Astrocyte of the cerebellum (primary cell): ENCODE data around the gene GZF1.

Source experiments
- DNase-seq: peaks from one replicate; pipeline ENCODE4 v3.0.0-alpha.2; 2011; ENCODE audit warnings: low read depth
- H3K4me3 ChIP-seq: 2 replicates; pipeline ENCODE4 v1.5.1; 2011; ENCODE audit warnings: mild to moderate bottlenecking, low read depth, low read length, moderate library complexity
- CTCF ChIP-seq: IDR thresholded peaks from 2 replicates; pipeline ENCODE4 v1.5.1; 2012; ENCODE audit warnings: low read length, low read depth, moderate library complexity, mild to moderate bottlenecking; ENCODE audit errors: missing control alignments
- in situ Hi-C: cut with HindIII; loops from 2 replicates; pipeline ENCODE4 v1.10.0; 2017; ENCODE audit warnings: low sequenced_read_pairs

The GZF1 gene

GRCh38 chr20:23350196-23350903, 11.6 kb upstream of the GZF1 start, which contains the start of gene NXT1:
Gene NXT1 (plus strand): TSS chr20:23350791. CDS start chr20:23354042, 3,251 bp downstream.
- TF ChIP-seq CTCF, result no peak
- peak within 1 kb of the TSS; percentile 97 for H3K4me3 ChIP-seq
- in situ Hi-C loops, result no loop called here
- peak; percentile 97 for DNase-seq

DNA sequence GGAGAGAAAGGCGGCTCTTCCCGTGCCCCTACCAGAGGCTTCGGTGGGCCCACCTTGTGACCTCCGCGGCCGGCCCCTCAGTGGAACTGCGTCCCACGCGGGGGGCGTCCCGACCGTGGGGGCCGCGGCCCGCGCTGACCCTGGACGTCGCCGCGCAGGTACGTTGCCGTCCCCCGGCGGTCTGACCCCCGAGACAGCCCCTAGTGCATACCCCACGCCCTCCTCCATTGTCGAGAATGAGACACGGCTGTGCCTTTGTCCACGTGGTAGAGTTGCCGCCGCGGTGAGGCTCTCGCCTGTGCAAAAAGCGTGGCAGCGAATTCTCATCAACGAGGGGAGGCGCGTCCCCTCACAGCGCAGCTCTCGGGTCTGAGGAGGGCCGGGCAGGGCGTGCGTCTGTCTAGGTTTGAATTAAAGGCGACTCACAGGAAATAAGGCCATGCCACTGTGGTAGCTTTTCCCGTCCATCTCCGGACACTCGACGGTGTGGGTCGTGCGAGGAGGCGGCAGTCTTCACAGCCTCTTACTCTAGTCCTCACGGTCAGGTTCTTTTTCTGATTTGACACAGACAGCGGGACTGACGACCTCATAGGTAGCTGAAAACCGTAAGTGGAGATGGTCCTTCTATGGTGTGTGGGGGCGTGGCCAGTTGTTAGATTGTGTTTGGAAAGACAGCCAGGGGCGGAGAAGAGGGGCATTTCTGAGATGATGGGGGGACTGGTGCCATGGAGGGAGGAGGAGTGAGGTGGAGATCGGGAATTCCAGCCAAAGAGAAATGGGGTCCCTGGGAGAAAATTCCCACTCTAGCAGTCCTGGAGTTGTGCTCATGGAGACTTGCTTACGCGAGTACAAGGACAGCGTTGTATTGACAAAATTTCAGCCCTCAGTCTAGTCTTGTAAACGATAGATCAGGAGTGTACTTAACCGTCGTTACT, 10.8 kb upstream of the GZF1 start:
- no peak for DNase-seq
- H3K4me3 ChIP-seq, result peak overlapping the region; percentile 97
- in situ Hi-C loops, result no loop called here
- no peak for TF ChIP-seq CTCF

GRCh38 chr20:23356203-23356602, 5.8 kb upstream of the GZF1 start:
- H3K4me3 ChIP-seq, result no peak overlapping the region
- no peak for DNase-seq
- TF ChIP-seq CTCF, result no peak
- in situ Hi-C loops, result no loop called here

- in situ Hi-C loops, result no loop called here
- no peak for TF ChIP-seq CTCF
- DNase-seq, result peak; percentile 99
- peak overlapping the region; percentile 54 for H3K4me3 ChIP-seq
Measured at GRCh38 chr20:23357767-23358562, 4.0 kb upstream of the GZF1 start.

- DNase-seq, result no peak
- in situ Hi-C loops, result no loop called here
- peak overlapping the region; percentile 54 for H3K4me3 ChIP-seq
- TF ChIP-seq CTCF, result no peak
Measured at GRCh38 chr20:23358563-23358906, 3.4 kb upstream of the GZF1 start.
